Heart left ventricle (tissue), 13 donors: ENCODE data around the gene CCDC30.

Source experiments
- POLR2A ChIP-seq, 2 donors: fragments of 450-650 bp; IDR thresholded peaks; one replicate each; pipeline ENCODE4 v1.6.1; 2017; ENCODE audit warnings: antibody characterized with exemption in 2 of 2, mild to moderate bottlenecking in 2 of 2, moderate library complexity in 2 of 2
- TF ChIP-seq, protein P1 (sequence below), 12 donors: fragments of 200-600 bp; sonication (generic) in 4 of 12; IDR thresholded peaks; one replicate each; pipeline versions ENCODE4 v1.5.0 to v1.8.0; 2018 to 2022; ENCODE audit warnings: antibody characterized with exemption in 12 of 12, mild to moderate bottlenecking in 5 of 12
- donor health status: ischemic (EF 13 %, LVEDD 7.1; RV severe dilation, severe dysfunction).
- donor health status: DM: no; HTN: yes; CAD: no.
- donor health status: DM: no; HTN: no; CAD: no.
- donor health status: ischemic (EF 25% LVEDD 6.9; RV normal size, moderate dysfunction).
- donor health status: ischemic (EF 25% LVEDD 5.7; RV mildly dilated, moderate dysfunction).
- donor health status: ischemic (EF 35%, LVEDD 5.7; RV mildly dilated, moderate dysfunction).
- donor health status: nonischemic (EF 11% LVEDD 7.7; RV severe dilation, severe dysfunction).
- donor health status: DM: yes; HTN: yes; CAD: no.
- donor health status: PGD.
- donor health status: ischemic (EF 29% LVEDD 5.4; RV normal size, mild dysfunction).
- donor health status: nonischemic (EF 23%, LVEDD 6.1; RV moderate dilation, normal function).

DNA sequence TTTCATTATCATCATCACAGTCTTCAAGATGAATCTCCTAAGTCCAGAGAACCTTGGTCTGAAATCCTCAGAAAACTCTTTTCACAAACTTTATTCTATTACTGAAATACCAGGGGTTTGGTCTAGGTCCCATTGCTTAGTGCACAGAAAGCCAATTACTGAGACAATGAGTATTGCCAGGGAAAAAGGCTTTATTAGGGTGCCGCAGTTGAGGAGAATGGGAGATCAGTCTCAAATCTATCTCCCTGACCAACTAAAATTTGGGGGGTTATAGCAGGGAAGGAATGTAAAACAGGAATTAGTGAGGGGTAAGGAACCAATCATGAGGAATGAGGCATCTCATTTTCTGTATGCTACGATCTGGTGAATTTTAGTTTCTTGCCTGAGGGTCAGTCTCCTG is 124.7 kb downstream of the CCDC30 start:
- TF ChIP-seq, protein P1, sequence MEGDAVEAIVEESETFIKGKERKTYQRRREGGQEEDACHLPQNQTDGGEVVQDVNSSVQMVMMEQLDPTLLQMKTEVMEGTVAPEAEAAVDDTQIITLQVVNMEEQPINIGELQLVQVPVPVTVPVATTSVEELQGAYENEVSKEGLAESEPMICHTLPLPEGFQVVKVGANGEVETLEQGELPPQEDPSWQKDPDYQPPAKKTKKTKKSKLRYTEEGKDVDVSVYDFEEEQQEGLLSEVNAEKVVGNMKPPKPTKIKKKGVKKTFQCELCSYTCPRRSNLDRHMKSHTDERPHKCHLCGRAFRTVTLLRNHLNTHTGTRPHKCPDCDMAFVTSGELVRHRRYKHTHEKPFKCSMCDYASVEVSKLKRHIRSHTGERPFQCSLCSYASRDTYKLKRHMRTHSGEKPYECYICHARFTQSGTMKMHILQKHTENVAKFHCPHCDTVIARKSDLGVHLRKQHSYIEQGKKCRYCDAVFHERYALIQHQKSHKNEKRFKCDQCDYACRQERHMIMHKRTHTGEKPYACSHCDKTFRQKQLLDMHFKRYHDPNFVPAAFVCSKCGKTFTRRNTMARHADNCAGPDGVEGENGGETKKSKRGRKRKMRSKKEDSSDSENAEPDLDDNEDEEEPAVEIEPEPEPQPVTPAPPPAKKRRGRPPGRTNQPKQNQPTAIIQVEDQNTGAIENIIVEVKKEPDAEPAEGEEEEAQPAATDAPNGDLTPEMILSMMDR (IDR thresholded peaks at IDR 0.05), result no peak
- TF ChIP-seq POLR2A (IDR thresholded peaks at IDR 0.05), result no peak
